HG03469 (cell line): ENCODE measurements around the gene SLC44A1.

ENCODE experiments used
- ATAC-seq: cut with Tn5 transposase; IDR thresholded peaks from one replicate; pipeline ENCODE4 v1.9.1; 2021; ENCODE audit warnings: mild to moderate bottlenecking, moderate library complexity, moderate number of reproducible peaks; ENCODE audit not compliant: unreplicated experiment

The SLC44A1 gene

DNA sequence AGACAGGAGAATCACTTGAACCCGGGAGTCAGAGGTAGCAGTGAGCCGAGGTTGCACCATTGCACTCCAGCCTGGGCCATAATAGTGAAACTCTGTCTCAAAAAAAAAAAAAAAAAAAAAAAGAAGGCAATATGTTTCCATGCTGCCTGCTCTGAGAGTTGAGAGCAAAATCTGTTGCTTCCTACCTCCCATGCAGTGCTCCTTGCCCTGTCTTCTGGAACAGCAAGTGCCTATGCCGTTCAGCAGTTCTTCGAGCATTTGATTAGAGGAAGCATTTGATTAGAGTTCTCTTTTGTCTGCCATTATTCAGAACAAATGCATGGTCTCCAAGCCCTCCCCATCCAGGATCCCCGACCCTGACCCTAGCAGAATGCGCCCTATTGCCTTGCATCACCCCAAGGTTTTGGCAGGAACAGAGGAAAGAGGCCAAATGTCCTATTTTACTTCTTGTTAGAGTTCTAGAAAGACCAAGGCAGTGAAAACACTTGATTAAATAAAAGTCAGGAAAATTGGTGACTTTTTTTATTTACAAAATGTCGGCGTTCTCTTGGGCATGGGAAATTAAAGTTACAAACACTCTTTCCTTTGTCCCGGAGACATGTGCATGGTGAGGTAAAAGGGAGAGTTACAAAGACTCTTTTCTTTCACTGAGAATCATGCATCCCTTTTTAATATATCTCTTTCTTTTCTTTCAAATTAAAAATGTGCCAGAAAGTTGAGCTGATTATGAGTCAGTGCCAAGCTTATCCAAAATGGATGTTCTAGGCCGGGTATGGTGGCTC, 175.6 kb downstream of the SLC44A1 start:
- ATAC-seq = no peak

DNA sequence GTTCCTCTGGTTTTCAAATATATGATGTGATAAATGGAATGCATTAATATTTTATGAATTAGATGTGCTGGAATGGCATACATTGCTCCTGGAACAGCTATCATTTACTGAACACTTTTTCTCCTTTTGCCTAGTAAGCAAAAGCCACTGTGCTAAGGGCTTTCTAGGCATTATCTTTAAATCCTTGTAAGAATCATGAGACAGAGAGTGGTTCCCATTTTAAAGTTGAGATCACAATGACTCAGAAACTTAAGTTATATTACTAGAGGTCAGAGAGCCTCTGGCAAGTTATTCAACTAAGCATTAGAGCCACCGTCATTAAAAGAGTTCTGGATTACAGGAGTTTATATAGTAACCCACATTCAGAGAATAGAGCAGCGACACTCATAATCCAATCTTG, 176.7 kb downstream of the SLC44A1 start:
- ATAC-seq = no peak

GRCh38 chr9:105421864-105422263, 177.4 kb downstream of the SLC44A1 start:
- no peak for ATAC-seq

DNA sequence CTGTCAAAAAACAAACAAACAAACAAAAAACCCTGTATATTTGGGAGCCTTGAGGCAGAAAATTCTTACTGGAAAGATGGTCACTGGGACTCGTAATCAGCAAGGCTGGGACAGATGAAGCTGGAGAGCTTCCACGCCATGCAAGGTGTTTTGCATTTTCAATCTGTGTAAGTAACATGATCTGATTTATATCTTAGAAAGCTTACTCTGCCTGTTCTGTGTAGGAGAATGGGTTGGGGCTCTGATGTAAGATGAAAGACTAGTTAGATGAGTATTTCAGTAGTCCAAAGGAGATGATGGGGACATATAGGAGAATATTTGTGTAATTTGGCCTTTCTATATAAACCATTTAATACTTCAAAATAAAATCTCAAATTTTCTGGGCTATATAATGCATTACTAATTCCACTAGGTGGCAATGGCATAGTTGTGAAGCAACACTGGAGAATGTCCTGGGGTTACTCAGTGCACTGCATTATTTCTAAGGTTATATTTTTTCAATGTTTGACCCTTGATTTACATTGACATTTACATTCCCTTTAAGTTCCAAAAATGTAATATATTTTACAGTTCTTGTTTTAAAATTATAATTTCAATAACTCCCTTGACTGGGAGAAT, 181.5 kb downstream of the SLC44A1 start:
- ATAC-seq = peak; percentile 72

DNA sequence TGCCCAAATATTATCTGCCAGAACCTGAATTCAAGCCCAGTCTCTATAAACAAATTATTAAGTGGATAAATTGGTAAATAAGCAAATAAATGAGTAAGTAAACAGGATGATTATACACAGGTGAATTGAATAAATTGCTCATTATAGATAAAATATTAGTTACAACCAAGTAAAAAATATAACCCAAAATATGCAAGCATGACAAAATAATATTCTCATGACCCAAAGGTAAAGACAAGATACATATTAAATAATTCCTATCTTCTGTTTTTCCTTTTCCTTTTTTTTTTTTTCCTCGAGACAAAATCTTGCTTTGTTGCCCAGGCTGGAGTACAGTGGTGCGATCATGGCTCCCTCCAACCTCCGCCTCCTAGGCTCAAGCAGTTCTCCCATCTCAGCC, 182.2 kb downstream of the SLC44A1 start:
- no peak for ATAC-seq

DNA sequence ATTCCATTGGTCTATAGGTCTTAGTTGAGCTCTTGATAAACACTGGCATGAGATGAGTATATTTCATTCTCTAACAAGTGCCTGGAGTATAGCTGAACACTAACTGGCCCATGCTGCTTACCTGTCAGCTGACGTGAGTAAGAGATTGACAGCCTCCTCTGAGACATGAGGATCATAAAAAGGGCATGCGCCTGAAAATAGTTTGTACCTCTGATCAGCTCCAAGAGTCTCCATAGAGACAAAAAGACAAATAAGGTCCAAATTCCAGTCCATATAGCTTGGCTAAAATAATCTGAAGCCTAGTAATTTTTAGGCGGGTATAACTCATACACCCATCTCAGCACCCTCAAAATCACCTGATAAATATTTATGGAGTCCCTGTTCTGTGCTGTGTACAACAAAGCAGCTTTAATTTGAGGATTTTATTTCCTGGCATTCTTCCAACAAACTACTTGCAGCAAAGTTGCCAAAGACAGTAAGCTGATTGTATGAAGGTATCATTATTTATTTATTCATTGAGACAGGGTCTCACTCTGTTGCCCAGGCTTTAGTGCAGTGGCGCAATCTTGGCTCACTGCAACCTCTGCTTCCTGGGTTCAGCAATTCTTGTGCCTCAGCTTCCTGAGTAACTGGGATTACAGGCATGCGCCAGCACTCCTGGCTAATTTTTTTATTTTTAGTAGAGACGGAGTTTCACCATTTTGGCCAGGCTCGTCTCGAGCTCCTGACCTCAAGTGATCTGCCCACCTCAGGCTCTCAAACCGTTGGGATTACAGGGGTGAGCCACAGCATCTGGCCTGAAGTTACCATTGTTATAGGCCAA, 187.2 kb downstream of the SLC44A1 start:
- no peak for ATAC-seq

- no peak for ATAC-seq
These were observed 187.9 kb downstream of the SLC44A1 start for GRCh38 chr9:105432247-105432842.

DNA sequence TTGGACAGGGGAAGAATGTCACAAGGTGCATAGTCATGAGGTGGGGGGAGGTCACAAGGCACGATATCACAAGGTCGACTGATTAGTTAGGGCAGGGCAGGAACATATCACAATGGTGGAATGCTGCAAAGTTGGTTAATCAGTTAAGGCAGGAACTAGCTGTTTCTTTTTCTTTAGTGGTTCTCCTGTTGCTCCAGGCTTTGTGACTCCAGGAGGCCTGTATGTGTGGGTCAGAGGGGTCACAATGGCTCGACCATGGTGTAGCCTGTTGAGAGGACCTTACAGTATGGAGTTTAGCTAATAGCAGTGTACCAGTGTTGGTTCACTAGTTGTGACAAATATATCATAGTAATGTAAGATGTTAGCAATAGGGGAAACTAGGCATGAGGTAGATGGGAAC, 191.0 kb downstream of the SLC44A1 start:
- no peak for ATAC-seq

- no peak for ATAC-seq
These were observed 192.3 kb downstream of the SLC44A1 start for GRCh38 chr9:105436783-105437182.

DNA sequence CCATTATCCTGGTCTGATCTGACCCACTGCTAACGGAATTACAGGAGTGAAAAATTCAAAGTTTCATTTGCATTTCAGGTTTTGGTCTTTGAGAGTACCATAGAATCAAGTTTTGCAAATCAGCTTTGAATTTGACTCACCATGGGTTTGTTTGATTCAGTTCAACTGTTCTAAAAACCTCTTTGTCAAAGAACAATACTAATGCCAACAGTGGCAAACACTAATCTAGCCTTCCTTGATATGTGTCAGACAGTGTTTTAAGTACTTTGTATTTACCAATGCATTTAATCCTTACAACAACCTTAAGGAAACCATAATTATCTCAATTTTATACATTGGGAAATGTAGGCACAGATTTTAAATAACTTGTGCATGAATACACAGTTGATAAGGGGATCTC, 193.3 kb downstream of the SLC44A1 start:
- no peak for ATAC-seq

DNA sequence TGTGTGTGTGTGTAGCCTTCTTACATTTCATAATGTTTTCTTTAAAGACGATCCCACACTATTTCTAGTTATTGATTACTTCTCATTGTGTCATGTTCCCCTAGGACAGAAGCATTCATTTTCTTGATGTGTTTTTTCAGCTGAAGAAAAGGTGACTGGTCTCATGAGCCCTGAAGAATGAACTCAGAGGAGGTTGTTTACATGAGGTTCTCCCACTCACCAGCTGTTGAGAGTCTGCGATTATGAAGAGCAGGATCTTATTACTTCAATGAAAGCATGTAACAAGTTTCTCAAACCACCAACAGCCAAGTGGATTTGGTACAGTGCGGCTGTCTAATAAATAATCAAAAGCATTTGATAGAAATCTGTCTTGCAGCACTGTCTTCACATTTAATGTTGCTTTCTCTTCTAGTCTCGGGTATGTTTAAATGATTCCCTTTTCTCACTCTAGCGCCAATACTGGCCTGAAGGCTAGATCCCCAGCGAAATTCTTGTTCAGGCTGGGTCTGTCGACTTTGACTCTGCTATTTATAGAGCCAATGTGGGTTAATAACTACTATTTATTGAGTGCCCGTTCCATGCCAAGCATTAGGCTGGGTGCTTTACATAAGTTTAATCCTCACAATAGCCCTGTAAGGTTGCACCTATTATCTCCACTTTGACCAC, 193.8 kb downstream of the SLC44A1 start:
- no peak for ATAC-seq

GRCh38 chr9:105439428-105439827, 195.0 kb downstream of the SLC44A1 start:
- ATAC-seq = no peak

GRCh38 chr9:105441616-105442160, 197.2 kb downstream of the SLC44A1 start:
- ATAC-seq = no peak

DNA sequence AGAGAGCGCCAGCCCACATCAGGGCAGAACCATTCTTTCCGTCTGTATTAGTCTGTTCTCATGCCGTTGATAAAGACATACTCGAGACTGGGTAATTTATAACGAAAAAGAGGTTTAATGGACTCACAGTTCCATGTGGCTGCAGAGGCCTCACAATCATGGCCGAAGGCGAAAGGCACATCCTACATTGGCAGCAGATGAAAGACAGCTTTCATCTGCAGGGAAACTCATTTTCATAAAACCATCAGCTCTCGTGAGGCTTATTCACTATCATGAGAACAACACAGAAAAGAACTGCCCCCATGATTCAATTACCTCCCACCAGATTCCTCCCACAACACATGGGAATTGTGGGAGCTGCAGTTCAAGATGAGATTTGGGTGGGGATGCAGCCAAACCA, 198.7 kb downstream of the SLC44A1 start:
- no peak for ATAC-seq

- no peak for ATAC-seq
These were observed 199.7 kb downstream of the SLC44A1 start for GRCh38 chr9:105444130-105444529.

DNA sequence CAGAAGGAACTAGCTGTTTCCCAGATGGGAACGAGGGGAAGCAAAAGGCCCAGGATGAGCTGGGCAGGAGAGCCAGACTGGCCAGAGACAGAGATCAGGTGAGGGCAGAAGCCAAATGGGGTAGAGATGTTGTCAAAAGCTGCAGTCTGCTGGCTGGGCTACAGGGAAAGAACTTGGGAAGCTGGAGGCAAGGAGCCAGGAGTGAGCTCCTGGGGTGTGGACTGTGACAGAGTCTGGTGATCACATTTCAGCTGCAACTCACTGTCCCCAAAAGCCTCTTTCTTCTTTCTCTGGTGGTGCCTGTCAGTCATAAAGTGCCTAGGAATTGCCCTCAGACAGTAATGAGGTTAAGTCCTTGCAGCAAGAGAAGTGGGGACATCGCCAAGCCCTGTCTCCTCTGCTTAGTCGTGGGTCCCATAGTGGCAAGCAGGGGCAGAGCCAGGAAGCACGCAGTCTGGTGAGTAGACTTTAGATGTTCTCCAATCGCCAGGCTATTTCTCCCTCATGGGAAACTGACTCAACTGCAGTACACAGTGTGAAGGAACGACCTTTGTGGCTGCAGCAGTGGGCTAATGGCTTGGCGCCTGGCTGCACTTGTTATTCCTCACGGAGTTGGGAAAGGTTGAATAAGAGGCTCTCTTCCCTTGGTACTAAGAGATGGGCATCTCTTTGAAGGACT, 200.9 kb downstream of the SLC44A1 start:
- no peak for ATAC-seq

DNA sequence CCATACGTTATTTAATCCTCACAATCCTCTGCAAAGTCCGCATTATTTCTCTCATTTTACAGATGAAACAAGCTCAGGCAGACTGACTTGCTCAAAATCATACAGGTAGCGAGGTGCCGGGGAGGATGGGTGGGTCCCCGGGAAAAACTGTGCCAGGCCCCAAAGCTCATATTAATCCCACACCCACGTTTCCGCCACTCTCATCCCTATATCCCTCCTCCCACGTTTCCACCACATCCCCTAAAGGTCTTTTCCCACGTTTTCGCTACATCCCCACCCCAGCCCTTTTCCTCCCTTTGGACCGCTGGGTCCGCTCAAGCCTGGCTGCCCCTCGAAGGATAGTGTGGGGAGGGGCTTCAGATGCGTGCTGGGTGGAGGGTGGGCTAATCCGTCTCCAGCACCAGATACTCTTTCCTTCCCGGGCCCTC, 202.9 kb downstream of the SLC44A1 start:
- no peak for ATAC-seq

DNA sequence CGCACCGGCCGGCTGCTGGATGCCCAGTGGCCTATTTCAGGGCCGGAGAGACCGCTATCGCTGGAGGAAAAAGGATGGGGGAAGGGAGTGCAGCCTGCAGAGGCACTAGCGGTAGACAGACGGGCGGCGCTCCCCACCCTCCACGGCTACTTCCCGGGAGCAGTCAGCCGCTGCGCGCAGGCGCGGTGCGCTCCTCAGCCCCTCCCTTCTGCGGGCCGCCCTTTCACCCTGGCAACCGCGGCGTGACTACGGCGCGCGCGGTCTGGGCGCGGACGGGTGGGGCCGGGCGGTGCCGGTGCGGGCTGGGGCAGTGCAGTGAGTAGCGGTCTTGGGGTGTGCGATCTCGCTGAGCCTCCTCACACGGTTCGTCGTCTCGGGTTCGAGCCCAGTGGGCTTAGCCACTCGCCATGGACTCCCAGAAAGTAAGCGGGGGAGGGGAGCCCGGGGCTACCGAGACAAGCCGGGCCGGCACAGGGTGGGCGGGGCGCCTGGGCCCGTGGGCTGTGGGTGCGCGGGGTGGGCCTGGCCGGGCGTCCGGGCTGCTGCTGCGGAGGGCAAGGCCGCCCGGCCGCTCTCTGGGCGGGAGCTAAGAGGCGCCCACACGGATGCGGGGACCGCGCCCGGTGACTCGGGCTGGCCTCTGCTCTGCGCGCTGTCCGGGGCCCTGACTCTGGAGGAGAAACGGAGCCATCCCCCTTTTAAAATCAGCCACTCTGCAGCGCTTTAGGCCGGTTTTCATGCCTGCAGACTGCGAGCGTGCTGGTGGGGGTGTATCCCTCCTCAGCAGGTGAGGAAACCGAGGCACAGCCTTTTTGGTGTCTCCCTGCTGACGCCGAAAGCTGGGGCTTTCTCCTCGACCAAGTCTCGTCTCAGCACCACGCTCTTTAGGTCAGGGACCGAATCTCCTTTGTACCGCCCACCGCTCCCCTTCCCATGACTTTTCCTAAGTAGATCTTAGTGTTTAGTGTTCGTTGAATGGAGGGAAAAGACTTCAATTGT, 203.7 kb downstream of the SLC44A1 start, which contains the start of gene FSD1L:
TSS of gene FSD1L (plus strand) at position 221 of the 999 bp plus-strand sequence. CDS start at position 408, 187 bp downstream.
- peak; percentile 97 for ATAC-seq

DNA sequence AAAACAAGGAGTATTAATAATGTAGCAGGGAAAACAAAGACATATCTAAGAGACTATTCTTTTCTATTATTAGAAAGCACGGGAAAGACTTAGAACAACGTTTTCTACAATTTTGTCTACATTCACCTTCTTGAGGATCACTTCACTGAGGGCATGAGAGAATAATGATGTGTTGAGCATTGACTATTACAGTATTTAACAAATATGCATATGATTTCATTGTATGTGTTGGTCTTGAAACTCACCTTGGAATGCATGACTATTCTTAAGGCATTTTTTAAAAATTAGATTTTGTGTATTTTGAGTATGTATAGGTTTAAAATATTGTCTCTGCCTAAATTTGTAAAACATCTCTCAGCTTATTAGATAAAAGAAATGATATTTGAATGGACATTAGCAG, 204.6 kb downstream of the SLC44A1 start:
- ATAC-seq = no peak
